DND-41 (cell line): Measurements from ENCODE around the gene KASH5.

ENCODE experiments used
- ATAC-seq: fragments of 200-7000 bp; cut with Tn5 transposase; 3 replicates; pipeline ENCODE4 v1.9.1; 2021; ENCODE audit warnings: low read depth; ENCODE audit not compliant: insufficient read depth
- DNase-seq: peaks from one replicate; pipeline ENCODE4 v3.0.0-alpha.2; 2020
- H2AFZ ChIP-seq: 2 replicates; pipeline ENCODE4 v1.6.0; 2012; ENCODE audit warnings: low read depth, low read length
- H3K27ac ChIP-seq: 2 replicates; pipeline ENCODE4 v1.5.1; 2012; ENCODE audit warnings: low read length, inconsistent platforms
- H3K27me3 ChIP-seq: fragments of 200-600 bp; sonication (generic); 2 replicates; pipeline ENCODE4 v1.6.0; 2012; ENCODE audit warnings: low read length, mild to moderate bottlenecking, inconsistent platforms; ENCODE audit not compliant: insufficient read depth, poor library complexity
- H3K36me3 ChIP-seq: 2 replicates; pipeline ENCODE4 v1.5.1; 2012; ENCODE audit warnings: low read length, inconsistent platforms; ENCODE audit not compliant: insufficient read depth
- H3K4me1 ChIP-seq: 2 replicates; pipeline ENCODE4 v1.5.1; 2012; ENCODE audit warnings: mild to moderate bottlenecking, low read length; ENCODE audit not compliant: insufficient read depth
- H3K4me2 ChIP-seq: 2 replicates; pipeline ENCODE4 v1.6.0; 2012; ENCODE audit warnings: mild to moderate bottlenecking, moderate library complexity, low read length, inconsistent platforms; ENCODE audit not compliant: insufficient read depth
- H3K4me3 ChIP-seq, 2 experiments: fragments of 200-600 bp in 1 of 2; shearing (Covaris generic) in 1 of 2; 2 replicates each; pipeline ENCODE4 v1.5.1; 2012 to 2016; ENCODE audit warnings: inconsistent platforms in 2 of 2, low read length in 2 of 2, mild to moderate bottlenecking in 2 of 2, low read depth in 1 of 2, moderate library complexity in 1 of 2
- H3K79me2 ChIP-seq: 2 replicates; pipeline ENCODE4 v1.6.0; 2012; ENCODE audit warnings: low read length, inconsistent platforms; ENCODE audit not compliant: insufficient read depth
- H3K9ac ChIP-seq: 2 replicates; pipeline ENCODE4 v1.6.0; 2012; ENCODE audit warnings: low read depth, mild to moderate bottlenecking, inconsistent platforms, low read length, moderate library complexity
- H3K9me3 ChIP-seq: 2 replicates; pipeline ENCODE4 v1.5.1; 2012; ENCODE audit warnings: low read length, moderate library complexity, mild to moderate bottlenecking, inconsistent platforms; ENCODE audit not compliant: insufficient read depth, severe bottlenecking
- H4K20me1 ChIP-seq: 2 replicates; pipeline ENCODE4 v1.6.0; 2012; ENCODE audit warnings: low read length; ENCODE audit not compliant: insufficient read depth
- EZH2 ChIP-seq: IDR thresholded peaks from 3 replicates; pipeline ENCODE4 v1.6.1; 2012; ENCODE audit warnings: borderline replicate concordance, low read depth, mild to moderate bottlenecking, moderate library complexity, low read length, inconsistent platforms; ENCODE audit not compliant: severe bottlenecking
- TF ChIP-seq, protein P1 (sequence below): IDR thresholded peaks from 2 replicates; pipeline ENCODE4 v1.5.1; 2012; ENCODE audit warnings: borderline replicate concordance, low read length, moderate library complexity, mild to moderate bottlenecking; ENCODE audit not compliant: poor library complexity, severe bottlenecking; ENCODE audit errors: extremely low read depth

Gene KASH5

DNA sequence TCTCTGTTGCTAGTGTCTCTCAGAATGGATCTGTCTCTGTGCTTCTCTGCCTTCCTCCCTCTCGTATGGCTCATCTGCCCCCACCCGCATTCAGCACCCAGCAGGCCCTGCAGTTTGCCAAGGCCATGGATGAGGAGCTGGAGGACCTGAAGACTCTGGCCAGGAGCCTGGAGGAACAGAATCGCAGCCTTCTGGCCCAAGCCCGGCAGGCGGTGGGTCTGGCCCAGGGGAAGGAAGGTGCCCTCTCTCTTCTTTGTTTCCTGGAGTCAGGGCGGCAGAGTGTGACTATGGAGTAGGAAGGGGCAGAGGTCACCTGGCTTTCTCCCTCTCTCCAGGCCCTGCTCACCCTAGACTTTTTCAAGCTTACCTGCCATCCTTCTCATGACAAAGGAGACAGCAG lies 10.9 kb downstream of the KASH5 start:
- Histone ChIP-seq H3K4me3 (no peak overlapping the region), H3K36me3 (no peaks in the 10 kb centered on the region), H2AFZ (no peak overlapping the region), H3K27me3 (no peaks in the 10 kb centered on the region), H3K4me2 (no peak overlapping the region), H3K79me2 (no peaks in the 10 kb centered on the region), H3K4me1 (no peaks in the 10 kb centered on the region), H4K20me1 (no peaks in the 10 kb centered on the region), H3K9ac (no peak overlapping the region), H3K9me3 (no peaks in the 10 kb centered on the region), H3K27ac (no peak overlapping the region)
- ATAC-seq (no peak), DNase-seq (no peak)
- TF ChIP-seq, protein P1, sequence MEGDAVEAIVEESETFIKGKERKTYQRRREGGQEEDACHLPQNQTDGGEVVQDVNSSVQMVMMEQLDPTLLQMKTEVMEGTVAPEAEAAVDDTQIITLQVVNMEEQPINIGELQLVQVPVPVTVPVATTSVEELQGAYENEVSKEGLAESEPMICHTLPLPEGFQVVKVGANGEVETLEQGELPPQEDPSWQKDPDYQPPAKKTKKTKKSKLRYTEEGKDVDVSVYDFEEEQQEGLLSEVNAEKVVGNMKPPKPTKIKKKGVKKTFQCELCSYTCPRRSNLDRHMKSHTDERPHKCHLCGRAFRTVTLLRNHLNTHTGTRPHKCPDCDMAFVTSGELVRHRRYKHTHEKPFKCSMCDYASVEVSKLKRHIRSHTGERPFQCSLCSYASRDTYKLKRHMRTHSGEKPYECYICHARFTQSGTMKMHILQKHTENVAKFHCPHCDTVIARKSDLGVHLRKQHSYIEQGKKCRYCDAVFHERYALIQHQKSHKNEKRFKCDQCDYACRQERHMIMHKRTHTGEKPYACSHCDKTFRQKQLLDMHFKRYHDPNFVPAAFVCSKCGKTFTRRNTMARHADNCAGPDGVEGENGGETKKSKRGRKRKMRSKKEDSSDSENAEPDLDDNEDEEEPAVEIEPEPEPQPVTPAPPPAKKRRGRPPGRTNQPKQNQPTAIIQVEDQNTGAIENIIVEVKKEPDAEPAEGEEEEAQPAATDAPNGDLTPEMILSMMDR: no peak
- no peak for TF ChIP-seq EZH2

DNA sequence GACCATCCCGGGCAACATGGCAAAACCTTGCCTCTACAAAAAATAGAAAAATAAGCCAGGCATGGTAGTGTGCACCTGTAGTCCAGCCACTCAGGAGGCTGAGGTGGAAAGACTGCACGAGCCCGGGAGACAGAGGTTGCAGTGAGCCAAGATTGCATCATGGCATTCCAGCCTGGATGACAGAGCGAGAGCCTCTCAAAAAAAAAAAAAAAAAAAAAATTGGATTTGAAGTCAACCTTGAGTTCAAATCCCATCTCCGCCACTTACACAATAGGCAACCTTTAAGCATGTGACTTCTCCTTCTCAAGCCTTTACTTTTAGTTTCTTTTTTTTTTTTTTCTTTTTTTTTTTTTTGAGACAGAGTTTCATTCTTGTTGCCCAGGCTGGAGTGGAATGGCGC lies 12.0 kb downstream of the KASH5 start:
- no peak overlapping the region for H3K9ac ChIP-seq
- DNase-seq: no peak
- no peaks in the 10 kb centered on the region for H4K20me1 ChIP-seq
- H3K4me3 ChIP-seq: no peak overlapping the region
- no peaks in the 10 kb centered on the region for H3K36me3 ChIP-seq
- no peaks in the 10 kb centered on the region for H3K79me2 ChIP-seq
- no peak overlapping the region for H3K4me2 ChIP-seq
- no peak overlapping the region for H2AFZ ChIP-seq
- H3K27ac ChIP-seq: no peak overlapping the region
- H3K27me3 ChIP-seq: no peaks in the 10 kb centered on the region
- H3K4me1 ChIP-seq: no peaks in the 10 kb centered on the region
- no peak for ATAC-seq
- H3K9me3 ChIP-seq: no peaks in the 10 kb centered on the region
- TF ChIP-seq EZH2: no peak
- TF ChIP-seq, protein P1: no peak

DNA sequence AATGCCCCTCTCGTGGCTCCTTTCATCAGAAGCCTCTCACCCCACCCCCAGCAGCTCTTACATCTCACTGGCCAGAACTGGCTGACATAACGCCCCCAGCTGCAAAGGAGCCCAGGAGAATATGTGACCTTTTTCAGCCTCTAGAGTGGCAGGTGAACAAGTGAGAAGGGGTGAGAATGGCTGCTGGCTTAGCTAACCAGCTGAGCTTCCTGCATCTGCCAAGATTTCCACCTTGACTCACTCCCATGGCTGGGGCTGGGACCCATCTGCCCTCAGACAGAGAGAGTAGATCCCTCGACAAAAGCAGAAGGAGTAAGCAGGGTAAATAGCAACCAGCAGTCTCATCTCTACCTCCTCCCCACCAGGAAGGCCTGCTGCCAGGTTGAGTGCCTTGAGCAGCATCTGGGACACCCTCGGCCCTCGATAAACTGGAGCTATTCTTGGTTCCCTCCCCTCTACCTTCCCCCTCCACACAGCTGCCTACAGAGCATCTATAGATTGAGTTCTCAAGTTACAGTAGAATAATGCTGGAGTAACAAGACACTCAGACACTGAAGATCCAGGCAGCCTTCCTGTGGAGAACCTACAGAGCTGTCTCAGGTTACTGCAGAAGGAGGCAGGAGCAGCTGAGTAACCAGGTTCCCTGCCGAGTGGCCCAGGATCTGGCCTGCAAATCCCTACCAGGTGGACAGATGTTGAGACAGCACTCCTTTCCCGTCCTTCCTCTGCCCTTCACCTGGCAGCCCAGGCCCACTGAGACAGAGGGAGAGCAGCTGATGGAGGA lies 15.5 kb downstream of the KASH5 start:
- Histone ChIP-seq H3K4me3 (no peak overlapping the region), H3K27me3 (no peaks in the 10 kb centered on the region), H3K4me1 (no peaks in the 10 kb centered on the region), H3K79me2 (no peaks in the 10 kb centered on the region), H3K9ac (no peak overlapping the region), H3K27ac (no peak overlapping the region), H3K9me3 (no peaks in the 10 kb centered on the region), H3K4me2 (no peak overlapping the region), H3K36me3 (no peaks in the 10 kb centered on the region), H2AFZ (no peak overlapping the region), H4K20me1 (no peaks in the 10 kb centered on the region)
- TF ChIP-seq EZH2: no peak
- TF ChIP-seq, protein P1: no peak
- ATAC-seq (no peak), DNase-seq (no peak)

DNA sequence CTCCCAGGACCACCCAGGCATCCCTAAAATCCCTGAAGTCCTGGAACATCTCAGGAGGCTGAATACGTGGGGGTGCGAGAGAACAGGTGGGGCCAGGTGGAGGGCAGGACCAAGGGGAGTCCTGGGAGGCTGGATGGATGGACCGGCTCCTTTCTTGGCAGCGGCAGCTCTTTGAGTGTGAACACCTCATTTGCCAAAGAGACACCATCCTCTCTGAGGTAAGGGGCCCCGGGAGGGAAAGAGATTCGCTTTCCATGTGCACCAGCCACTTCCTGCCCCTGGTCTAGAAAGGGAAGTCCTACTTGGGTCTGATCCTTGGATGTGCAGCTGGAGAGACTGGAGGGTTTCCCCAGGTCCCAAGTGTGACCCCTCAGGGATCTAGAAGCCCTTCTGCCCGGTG lies 19.0 kb downstream of the KASH5 start:
- TF ChIP-seq, protein P1: no peak
- no peak for TF ChIP-seq EZH2

More for the DNA sequence above, 19.0 kb downstream of the KASH5 start:
- no peaks in the 10 kb centered on the region for H4K20me1 ChIP-seq
- H3K4me1 ChIP-seq: peaks cover 10% of the 10 kb centered on the region
- no peak for ATAC-seq
- no peaks in the 10 kb centered on the region for H3K9me3 ChIP-seq
- no peaks in the 10 kb centered on the region for H3K79me2 ChIP-seq
- no peaks in the 10 kb centered on the region for H3K36me3 ChIP-seq
- no peaks in the 10 kb centered on the region for H3K27me3 ChIP-seq
- H3K27ac ChIP-seq: no peak overlapping the region
- no peak overlapping the region for H3K4me3 ChIP-seq
- no peak overlapping the region for H3K9ac ChIP-seq
- DNase-seq: no peak
- H3K4me2 ChIP-seq: no peak overlapping the region
- no peak overlapping the region for H2AFZ ChIP-seq
